DND-41 (cell line): ENCODE measurements around the gene FARP1.

Source experiments
- CTCF ChIP-seq: IDR thresholded peaks from 2 replicates; pipeline ENCODE4 v1.5.1; 2012; ENCODE audit warnings: borderline replicate concordance, low read length, moderate library complexity, mild to moderate bottlenecking; ENCODE audit not compliant: poor library complexity, severe bottlenecking; ENCODE audit errors: extremely low read depth
- EZH2 ChIP-seq: IDR thresholded peaks from 3 replicates; pipeline ENCODE4 v1.6.1; 2012; ENCODE audit warnings: borderline replicate concordance, low read depth, mild to moderate bottlenecking, moderate library complexity, low read length, inconsistent platforms; ENCODE audit not compliant: severe bottlenecking

- no peak for TF ChIP-seq CTCF
- TF ChIP-seq EZH2 = no peak
Measured at GRCh38 chr13:98134901-98135300, 8.0 kb upstream of the FARP1 start.
